Amygdala (tissue), 56 donors: ENCODE measurements around the gene CTXN1.
"Not testable (repeated sequence)": the region's sequence is repeated elsewhere in the genome, so short reads cannot be mapped to it uniquely, and the experiment has no call there.

Source experiments
- DNase-seq, 56 donors: peaks; one replicate each; lab custom pipeline; 2025; lab: John Stamatoyannopoulos, UW

CTXN1 gene

GRCh38 chr19:7926021-7926726 lies at the start of gene CTXN1:
TSS of gene CTXN1 (minus strand) at chr19:7926135. CDS start at chr19:7925538, 597 bp downstream.
- DNase-seq: peak in 33 of 56 donors; percentile 6 to 73 (median 44)

- peak in 45 of 56 donors; percentile 4 to 78 (median 40) for DNase-seq
Observed at GRCh38 chr19:7975037-7975436, 49.1 kb upstream of the CTXN1 start.

GRCh38 chr19:7973883-7974282 lies 47.9 kb upstream of the CTXN1 start:
- peak in 39 of 56 donors; percentile 3 to 73 (median 28) for DNase-seq

- DNase-seq: no peak
Observed at GRCh38 chr19:7971553-7972520, 45.9 kb upstream of the CTXN1 start.

- peak in 9 of 56 donors; percentile 7 to 34 (median 21) for DNase-seq
Observed at GRCh38 chr19:7970716-7971448, 44.9 kb upstream of the CTXN1 start.

- DNase-seq: peak in 1 of 56 donors; percentile 9
Observed at GRCh38 chr19:7969555-7969939, 43.6 kb upstream of the CTXN1 start.

- peak in 1 of 56 donors; percentile 2 for DNase-seq
Observed at GRCh38 chr19:7968796-7969554, 43.0 kb upstream of the CTXN1 start.

- DNase-seq: no peak
Observed at GRCh38 chr19:7968008-7968795, 42.3 kb upstream of the CTXN1 start.

- DNase-seq: peak in 1 of 56 donors; percentile 24
Observed at GRCh38 chr19:7965921-7966665, 40.2 kb upstream of the CTXN1 start.

GRCh38 chr19:7965259-7965841 lies 39.4 kb upstream of the CTXN1 start:
- no peak for DNase-seq

- DNase-seq: no peak
Observed at GRCh38 chr19:7963566-7963965, 37.6 kb upstream of the CTXN1 start.

GRCh38 chr19:7962644-7963268 lies 36.8 kb upstream of the CTXN1 start:
- no peak for DNase-seq

- DNase-seq: no peak
Observed at GRCh38 chr19:7961920-7962626, 36.1 kb upstream of the CTXN1 start.

- not testable (repeated sequence) for DNase-seq
Observed at GRCh38 chr19:7961082-7961481, 35.1 kb upstream of the CTXN1 start.

- DNase-seq: no peak
Observed at GRCh38 chr19:7959211-7959610, 33.3 kb upstream of the CTXN1 start.

GRCh38 chr19:7955696-7956095 lies 29.8 kb upstream of the CTXN1 start:
- no peak for DNase-seq

- DNase-seq: no peak
Observed at GRCh38 chr19:7953576-7953975, 27.6 kb upstream of the CTXN1 start.
